ENCODE measurements around the gene SUCLG1.
"Not testable (repeated sequence)": the region's sequence is repeated elsewhere in the genome, so short reads cannot be mapped to it uniquely, and the experiment has no call there.

The SUCLG1 gene

GRCh38 chr2:84402111-84402510, 57.0 kb downstream of the SUCLG1 start:
- H3K27me3 ChIP-seq (ENCODE audit: insufficient read depth, low read length); H3K4me1 ChIP-seq (ENCODE audit: insufficient read depth, low read length); H3K9me3 ChIP-seq (ENCODE audit: insufficient read depth, low read depth, low read length); H3K36me3 ChIP-seq (ENCODE audit: insufficient read depth, low read depth, low read length); H3K9ac ChIP-seq (ENCODE audit: low read depth, low read length); H3K4me3 ChIP-seq (ENCODE audit: low read length); H3K27ac ChIP-seq (ENCODE audit: low read length): not testable (repeated sequence)

- H3K27me3 ChIP-seq (ENCODE audit: insufficient read depth, low read length); H3K4me1 ChIP-seq (ENCODE audit: insufficient read depth, low read length); H3K4me3 ChIP-seq (ENCODE audit: low read length); H3K27ac ChIP-seq (ENCODE audit: low read length); H3K9ac ChIP-seq (ENCODE audit: low read depth, low read length); H3K9me3 ChIP-seq (ENCODE audit: insufficient read depth, low read depth, low read length); H3K36me3 ChIP-seq (ENCODE audit: insufficient read depth, low read depth, low read length): not testable (repeated sequence)
Observed at GRCh38 chr2:84399839-84400238, 59.2 kb downstream of the SUCLG1 start.

GRCh38 chr2:84395820-84396219, 63.3 kb downstream of the SUCLG1 start:
- H3K9ac ChIP-seq (ENCODE audit: low read depth, low read length): no peak overlapping the region
- H3K4me1 ChIP-seq (ENCODE audit: insufficient read depth, low read length): peaks cover 3% of the 10 kb centered on the region; the same call in 1 of the 2 replicates

GRCh38 chr2:84394628-84395027, 64.5 kb downstream of the SUCLG1 start:
- H3K27ac ChIP-seq (ENCODE audit: low read length): no peak overlapping the region

More at GRCh38 chr2:84395820-84396219, 63.3 kb downstream of the SUCLG1 start:
- no peaks in the 10 kb centered on the region for H3K27me3 ChIP-seq (ENCODE audit: insufficient read depth, low read length)
- H3K4me3 ChIP-seq (ENCODE audit: low read length): no peak overlapping the region
- peaks cover 4% of the 10 kb centered on the region; the same call in 1 of the 2 replicates for H3K9me3 ChIP-seq (ENCODE audit: insufficient read depth, low read depth, low read length)
- H3K36me3 ChIP-seq (ENCODE audit: insufficient read depth, low read depth, low read length): no peaks in the 10 kb centered on the region
- no peak overlapping the region for H3K27ac ChIP-seq (ENCODE audit: low read length)

GRCh38 chr2:84393829-84394228, 65.3 kb downstream of the SUCLG1 start:
- H3K27ac ChIP-seq (ENCODE audit: low read length): no peak overlapping the region
- H3K27me3 ChIP-seq (ENCODE audit: insufficient read depth, low read length): no peaks in the 10 kb centered on the region
- peaks cover 3% of the 10 kb centered on the region; the same call in 1 of the 2 replicates for H3K4me1 ChIP-seq (ENCODE audit: insufficient read depth, low read length)
- H3K9ac ChIP-seq (ENCODE audit: low read depth, low read length): no peak overlapping the region
- no peaks in the 10 kb centered on the region for H3K36me3 ChIP-seq (ENCODE audit: insufficient read depth, low read depth, low read length)
- peaks cover 4% of the 10 kb centered on the region; the same call in 1 of the 2 replicates for H3K9me3 ChIP-seq (ENCODE audit: insufficient read depth, low read depth, low read length)
- no peak overlapping the region for H3K4me3 ChIP-seq (ENCODE audit: low read length)

More at GRCh38 chr2:84394628-84395027, 64.5 kb downstream of the SUCLG1 start:
- Histone ChIP-seq H3K4me3 (ENCODE audit: low read length) (no peak overlapping the region), H3K36me3 (ENCODE audit: insufficient read depth, low read depth, low read length) (no peaks in the 10 kb centered on the region), H3K9ac (ENCODE audit: low read depth, low read length) (no peak overlapping the region), H3K9me3 (ENCODE audit: insufficient read depth, low read depth, low read length) (peaks cover 4% of the 10 kb centered on the region; the same call in 1 of the 2 replicates), H3K27me3 (ENCODE audit: insufficient read depth, low read length) (no peaks in the 10 kb centered on the region), H3K4me1 (ENCODE audit: insufficient read depth, low read length) (peaks cover 3% of the 10 kb centered on the region; the same call in 1 of the 2 replicates)

GRCh38 chr2:84389794-84390193, 69.3 kb downstream of the SUCLG1 start:
- Histone ChIP-seq H3K4me1 (ENCODE audit: insufficient read depth, low read length) (peaks cover 3% of the 10 kb centered on the region; the same call in 1 of the 2 replicates), H3K9ac (ENCODE audit: low read depth, low read length) (no peak overlapping the region), H3K9me3 (ENCODE audit: insufficient read depth, low read depth, low read length) (peaks cover 4% of the 10 kb centered on the region; the same call in 1 of the 2 replicates), H3K27me3 (ENCODE audit: insufficient read depth, low read length) (no peaks in the 10 kb centered on the region), H3K4me3 (ENCODE audit: low read length) (no peak overlapping the region), H3K36me3 (ENCODE audit: insufficient read depth, low read depth, low read length) (no peaks in the 10 kb centered on the region), H3K27ac (ENCODE audit: low read length) (no peak overlapping the region)

- no peak overlapping the region for H3K9ac ChIP-seq (ENCODE audit: low read depth, low read length)
- no peak overlapping the region for H3K4me3 ChIP-seq (ENCODE audit: low read length)
- peaks cover under 1% of the 10 kb centered on the region; the same call in 1 of the 2 replicates for H3K4me1 ChIP-seq (ENCODE audit: insufficient read depth, low read length)
- no peaks in the 10 kb centered on the region for H3K36me3 ChIP-seq (ENCODE audit: insufficient read depth, low read depth, low read length)
- no peaks in the 10 kb centered on the region for H3K27me3 ChIP-seq (ENCODE audit: insufficient read depth, low read length)
- no peak overlapping the region for H3K27ac ChIP-seq (ENCODE audit: low read length)
- peaks cover 4% of the 10 kb centered on the region; the same call in 1 of the 2 replicates for H3K9me3 ChIP-seq (ENCODE audit: insufficient read depth, low read depth, low read length)
Observed at GRCh38 chr2:84388921-84389490, 70.1 kb downstream of the SUCLG1 start.

- H3K36me3 ChIP-seq (ENCODE audit: insufficient read depth, low read depth, low read length): no peaks in the 10 kb centered on the region
- H3K9ac ChIP-seq (ENCODE audit: low read depth, low read length): no peak overlapping the region
- no peak overlapping the region for H3K4me3 ChIP-seq (ENCODE audit: low read length)
- no peaks in the 10 kb centered on the region for H3K4me1 ChIP-seq (ENCODE audit: insufficient read depth, low read length)
- H3K9me3 ChIP-seq (ENCODE audit: insufficient read depth, low read depth, low read length): peaks cover 4% of the 10 kb centered on the region; the same call in 1 of the 2 replicates
- no peaks in the 10 kb centered on the region for H3K27me3 ChIP-seq (ENCODE audit: insufficient read depth, low read length)
- no peak overlapping the region for H3K27ac ChIP-seq (ENCODE audit: low read length)
Observed at GRCh38 chr2:84388133-84388532, 70.9 kb downstream of the SUCLG1 start.

- Histone ChIP-seq H3K27me3 (ENCODE audit: insufficient read depth, low read length) (no peaks in the 10 kb centered on the region), H3K4me1 (ENCODE audit: insufficient read depth, low read length) (no peaks in the 10 kb centered on the region), H3K36me3 (ENCODE audit: insufficient read depth, low read depth, low read length) (no peaks in the 10 kb centered on the region), H3K9ac (ENCODE audit: low read depth, low read length) (no peak overlapping the region), H3K27ac (ENCODE audit: low read length) (no peak overlapping the region), H3K9me3 (ENCODE audit: insufficient read depth, low read depth, low read length) (no peaks in the 10 kb centered on the region; the same call in 1 of the 2 replicates), H3K4me3 (ENCODE audit: low read length) (no peak overlapping the region)
Observed at GRCh38 chr2:84386336-84387040, 72.6 kb downstream of the SUCLG1 start.

- Histone ChIP-seq H3K9me3 (ENCODE audit: insufficient read depth, low read depth, low read length) (no peaks in the 10 kb centered on the region), H3K27me3 (ENCODE audit: insufficient read depth, low read length) (no peaks in the 10 kb centered on the region), H3K27ac (ENCODE audit: low read length) (no peak overlapping the region), H3K9ac (ENCODE audit: low read depth, low read length) (no peak overlapping the region), H3K36me3 (ENCODE audit: insufficient read depth, low read depth, low read length) (no peaks in the 10 kb centered on the region), H3K4me1 (ENCODE audit: insufficient read depth, low read length) (no peaks in the 10 kb centered on the region), H3K4me3 (ENCODE audit: low read length) (no peak overlapping the region)
Observed at GRCh38 chr2:84383271-84383670, 75.8 kb downstream of the SUCLG1 start.

GRCh38 chr2:84380875-84381274, 78.2 kb downstream of the SUCLG1 start:
- Histone ChIP-seq H3K9me3 (ENCODE audit: insufficient read depth, low read depth, low read length) (no peaks in the 10 kb centered on the region), H3K36me3 (ENCODE audit: insufficient read depth, low read depth, low read length) (no peaks in the 10 kb centered on the region), H3K27ac (ENCODE audit: low read length) (no peak overlapping the region), H3K4me3 (ENCODE audit: low read length) (no peak overlapping the region), H3K9ac (ENCODE audit: low read depth, low read length) (no peak overlapping the region), H3K4me1 (ENCODE audit: insufficient read depth, low read length) (no peaks in the 10 kb centered on the region), H3K27me3 (ENCODE audit: insufficient read depth, low read length) (no peaks in the 10 kb centered on the region)

GRCh38 chr2:84378960-84379359, 80.1 kb downstream of the SUCLG1 start:
- H3K4me1 ChIP-seq (ENCODE audit: insufficient read depth, low read length): no peaks in the 10 kb centered on the region
- no peak overlapping the region for H3K27ac ChIP-seq (ENCODE audit: low read length)
- H3K36me3 ChIP-seq (ENCODE audit: insufficient read depth, low read depth, low read length): no peaks in the 10 kb centered on the region
- H3K4me3 ChIP-seq (ENCODE audit: low read length): no peak overlapping the region
- no peaks in the 10 kb centered on the region for H3K9me3 ChIP-seq (ENCODE audit: insufficient read depth, low read depth, low read length)
- no peak overlapping the region for H3K9ac ChIP-seq (ENCODE audit: low read depth, low read length)
- no peaks in the 10 kb centered on the region for H3K27me3 ChIP-seq (ENCODE audit: insufficient read depth, low read length)
